SK-N-MC (cell line): ENCODE measurements around the gene DGKQ.
A peak's percentile ranks its signal among the peaks of the same experiment; 100 is the strongest.

Experiments used
- DNase-seq: peaks from one replicate; pipeline ENCODE4 v3.0.0-alpha.2; 2011; ENCODE audit warnings: low read depth, low spot score
- H3K27ac ChIP-seq: fragments of 200-600 bp; sonication (generic); 2 replicates; pipeline ENCODE4 v1.5.1; 2016; ENCODE audit warnings: mixed run types
- H3K36me3 ChIP-seq: fragments of 200-600 bp; sonication (generic); 2 replicates; pipeline ENCODE4 v1.6.1; 2017; ENCODE audit warnings: antibody characterized with exemption, low read length, mixed read lengths; ENCODE audit not compliant: insufficient read depth
- H3K4me3 ChIP-seq: fragments of 200-600 bp; sonication (generic); 2 replicates; pipeline ENCODE4 v1.5.1; 2016
- H3K9ac ChIP-seq: fragments of 200-600 bp; sonication (generic); 2 replicates; pipeline ENCODE4 v1.8.0; 2017; ENCODE audit warnings: mixed run types, mixed read lengths; ENCODE audit not compliant: insufficient read length
- H3K9me3 ChIP-seq: fragments of 200-600 bp; sonication (generic); 2 replicates; pipeline ENCODE4 v1.6.1; 2017; ENCODE audit warnings: low read depth, mild to moderate bottlenecking, antibody characterized with exemption, low read length, moderate library complexity, mixed read lengths
- EZH2 ChIP-seq: fragments of 200-600 bp; sonication (generic); IDR thresholded peaks from one replicate; pipeline ENCODE4 v1.6.1; 2017; ENCODE audit warnings: antibody characterized with exemption
- FOXP2 ChIP-seq: optimal IDR thresholded peaks from 2 replicates; pipeline ENCODE3; 2011; ENCODE audit warnings: mild to moderate bottlenecking, moderate library complexity; ENCODE audit not compliant: insufficient read depth; ENCODE audit errors: extremely low read length, control extremely low read depth
- POLR2AphosphoS5 ChIP-seq: IDR thresholded peaks from 2 replicates; pipeline ENCODE4 v1.6.1; 2012; ENCODE audit warnings: mild to moderate bottlenecking, low read depth, low read length, borderline replicate concordance

Gene DGKQ

GRCh38 chr4:1012034-1012739, 38.8 kb upstream of the DGKQ start:
- Histone ChIP-seq H3K4me3 (peak overlapping the region; percentile 74), H3K9me3 (no peaks in the 10 kb centered on the region), H3K27ac (no peak overlapping the region), H3K36me3 (no peaks in the 10 kb centered on the region), H3K9ac (no peak overlapping the region)
- DNase-seq, result no peak
- TF ChIP-seq EZH2 (no peak), FOXP2 (no peak), POLR2AphosphoS5 (no peak)

GRCh38 chr4:1011666-1012033, 38.3 kb upstream of the DGKQ start:
- no peak overlapping the region for H3K4me3 ChIP-seq
- no peak for TF ChIP-seq FOXP2
- TF ChIP-seq POLR2AphosphoS5, result no peak
- no peak for TF ChIP-seq EZH2
- no peak overlapping the region for H3K9ac ChIP-seq

GRCh38 chr4:1011022-1011665, 37.8 kb upstream of the DGKQ start, which contains the start of gene FGFRL1:
FGFRL1 (plus strand) TSS chr4:1011626; CDS start chr4:1012486, 860 bp downstream.
- Histone ChIP-seq H3K9ac (no peak within 1 kb of the TSS), H3K27ac (no peak within 1 kb of the TSS), H3K4me3 (peak within 1 kb of the TSS; percentile 81), H3K36me3 (no peaks in the 10 kb centered on the region), H3K9me3 (no peaks in the 10 kb centered on the region)
- no peak for DNase-seq
- TF ChIP-seq EZH2 (no peak), POLR2AphosphoS5 (no peak), FOXP2 (no peak)

More at GRCh38 chr4:1011666-1012033, 38.3 kb upstream of the DGKQ start:
- H3K27ac ChIP-seq, result no peak overlapping the region
- DNase-seq, result no peak
- no peaks in the 10 kb centered on the region for H3K36me3 ChIP-seq
- no peaks in the 10 kb centered on the region for H3K9me3 ChIP-seq

GRCh38 chr4:1010395-1011021, 37.1 kb upstream of the DGKQ start:
- no peak overlapping the region for H3K9ac ChIP-seq
- peak overlapping the region; percentile 81 for H3K4me3 ChIP-seq
- no peak overlapping the region for H3K27ac ChIP-seq
- H3K36me3 ChIP-seq, result no peaks in the 10 kb centered on the region
- no peak for DNase-seq
- no peaks in the 10 kb centered on the region for H3K9me3 ChIP-seq
- TF ChIP-seq EZH2 (no peak), FOXP2 (no peak), POLR2AphosphoS5 (no peak)

- DNase-seq, result no peak
- Histone ChIP-seq H3K36me3 (no peaks in the 10 kb centered on the region), H3K9me3 (no peaks in the 10 kb centered on the region), H3K27ac (no peak overlapping the region), H3K4me3 (peak overlapping the region; percentile 81), H3K9ac (peak overlapping the region; percentile 45)
- no peak for TF ChIP-seq POLR2AphosphoS5
- TF ChIP-seq FOXP2, result no peak
- no peak for TF ChIP-seq EZH2
Observed at GRCh38 chr4:1009542-1010394, 36.4 kb upstream of the DGKQ start.

- H3K27ac ChIP-seq, result no peak overlapping the region
- DNase-seq, result no peak
- peak overlapping the region; percentile 80 for H3K4me3 ChIP-seq
- no peaks in the 10 kb centered on the region for H3K36me3 ChIP-seq
- no peak for TF ChIP-seq EZH2
- peak overlapping the region; percentile 45 for H3K9ac ChIP-seq
- no peaks in the 10 kb centered on the region for H3K9me3 ChIP-seq
Observed at GRCh38 chr4:1008840-1009541, 35.6 kb upstream of the DGKQ start.

GRCh38 chr4:1006856-1007255, 33.5 kb upstream of the DGKQ start:
- no peak for DNase-seq
- H3K4me3 ChIP-seq, result no peak overlapping the region
- no peak overlapping the region for H3K27ac ChIP-seq
- H3K36me3 ChIP-seq, result no peaks in the 10 kb centered on the region
- TF ChIP-seq EZH2 (no peak), FOXP2 (no peak), POLR2AphosphoS5 (no peak)
- no peaks in the 10 kb centered on the region for H3K9me3 ChIP-seq
- no peak overlapping the region for H3K9ac ChIP-seq
